OCI-LY3 (cell line): Measurements from ENCODE around the gene UBXN1.

Source experiments
- H2AFZ ChIP-seq: fragments of 200-600, 300-600 bp; shearing (Covaris generic); 2 replicates; pipeline ENCODE4 v1.6.0; 2014; ENCODE audit warnings: antibody characterized with exemption, low read depth, low read length
- H3K27ac ChIP-seq: fragments of 200-600, 300-600 bp; sonication (generic); 2 replicates; pipeline ENCODE4 v1.5.1; 2014; ENCODE audit warnings: mild to moderate bottlenecking, low read length, moderate library complexity, mixed read lengths
- H3K27me3 ChIP-seq: fragments of 200-600, 300-600 bp; sonication (generic); 2 replicates; pipeline ENCODE4 v1.6.1; 2014; ENCODE audit warnings: low read depth, low read length, mixed read lengths
- H3K36me3 ChIP-seq: fragments of 200-600, 300-600 bp; sonication (generic); replicated peaks from 2 replicates; pipeline ENCODE3; 2014; ENCODE audit warnings: low read depth, low read length, mixed read lengths
- H3K4me1 ChIP-seq: fragments of 300-600, 200-600 bp; sonication (generic); 2 replicates; pipeline ENCODE4 v1.6.1; 2014; ENCODE audit warnings: low read length, mixed read lengths
- H3K4me2 ChIP-seq: fragments of 200-600, 300-600 bp; sonication (generic); 2 replicates; pipeline ENCODE4 v1.6.1; 2014; ENCODE audit warnings: low read length, mixed read lengths
- H3K4me3 ChIP-seq: fragments of 300-600, 200-600 bp; sonication (generic); 2 replicates; pipeline ENCODE4 v1.5.1; 2014; ENCODE audit warnings: antibody characterized with exemption, mild to moderate bottlenecking, low read length, moderate library complexity
- H3K79me2 ChIP-seq: fragments of 300-600, 200-600 bp; shearing (Covaris generic); 2 replicates; pipeline ENCODE4 v1.6.1; 2014; ENCODE audit warnings: mild to moderate bottlenecking, low read length, mixed read lengths
- H3K9ac ChIP-seq: fragments of 300-600, 200-600 bp; shearing (Covaris generic); 2 replicates; pipeline ENCODE4 v1.6.0; 2014; ENCODE audit warnings: mild to moderate bottlenecking, low read length, moderate library complexity
- H3K9me3 ChIP-seq: fragments of 200-600, 300-600 bp; shearing (Covaris generic); 2 replicates; pipeline ENCODE4 v1.6.1; 2014; ENCODE audit warnings: low read length, mixed read lengths; ENCODE audit not compliant: insufficient read depth
- H4K20me1 ChIP-seq: fragments of 200-600, 300-600 bp; sonication (generic); 2 replicates; pipeline ENCODE4 v1.6.1; 2016; ENCODE audit warnings: low read length, mixed read lengths; ENCODE audit not compliant: insufficient read depth
- CTCF ChIP-seq: fragments of 200-600, 300-600 bp; sonication (generic); IDR thresholded peaks from 2 replicates; pipeline ENCODE4 v1.5.1; 2014; ENCODE audit warnings: antibody characterized with exemption, low read length, low read depth
- EZH2phosphoT487 ChIP-seq: fragments of 200-600 bp; shearing (Covaris generic); IDR thresholded peaks from 2 replicates; pipeline ENCODE4 v1.6.1; 2018; ENCODE audit warnings: antibody characterized with exemption, mixed run types, low read depth

Gene UBXN1

DNA sequence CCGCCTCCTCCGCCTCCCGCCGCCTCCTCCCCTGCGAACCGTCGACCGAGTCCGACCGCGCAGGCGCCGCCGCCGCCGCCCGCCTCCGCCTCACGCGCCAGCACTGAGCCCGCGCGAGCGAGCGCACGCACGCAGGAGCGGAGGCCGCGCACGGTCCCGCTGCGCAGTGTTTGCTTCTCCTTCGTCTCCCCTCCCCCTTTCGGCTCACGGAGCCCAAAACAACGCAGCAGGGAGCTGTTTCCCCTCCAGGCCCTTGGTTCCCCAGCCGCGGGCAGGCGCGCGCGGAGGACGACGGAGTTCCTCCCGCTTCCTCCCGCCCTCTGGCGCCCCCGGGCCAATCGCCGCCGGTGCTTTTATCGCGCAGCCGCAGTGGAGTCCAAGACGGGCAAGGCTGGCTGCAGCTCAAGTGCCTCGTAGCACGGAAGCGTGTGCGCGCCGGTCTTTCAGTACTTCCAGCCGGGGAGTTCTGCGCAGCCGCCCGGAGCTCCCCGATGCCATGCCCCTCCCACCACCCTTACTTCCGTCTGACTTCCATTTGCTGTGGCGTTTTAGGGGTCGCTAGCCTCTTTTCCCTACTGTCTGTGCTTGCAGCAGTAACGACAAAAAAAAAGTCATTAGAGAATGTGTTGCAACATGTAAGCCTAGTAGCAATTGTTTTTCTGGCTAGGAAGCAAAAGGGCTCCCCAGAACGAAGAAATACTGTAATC, 48.4 kb upstream of the UBXN1 start, which contains the start of gene HNRNPUL2:
HNRNPUL2 (minus strand) TSS at position 293 of the 707 bp plus-strand sequence. CDS start 301 bp downstream, outside the sequence.
- peak within 1 kb of the TSS; percentile 99 for H3K9ac ChIP-seq
- H3K27ac ChIP-seq, result peak within 1 kb of the TSS; percentile 96
- H2AFZ ChIP-seq, result peak within 1 kb of the TSS; percentile 95
- H3K4me2 ChIP-seq, result peak within 1 kb of the TSS; percentile 91
- TF ChIP-seq EZH2phosphoT487 (no peak), CTCF (no peak)
- peak within 1 kb of the TSS; percentile 91 for H3K4me3 ChIP-seq
- H3K36me3 ChIP-seq, result peaks cover 43% of the 10 kb centered on the region
- H3K9me3 ChIP-seq, result no peaks in the 10 kb centered on the region
- H4K20me1 ChIP-seq, result peaks cover 28% of the 10 kb centered on the region
- H3K27me3 ChIP-seq, result no peaks in the 10 kb centered on the region
- peaks cover 83% of the 10 kb centered on the region for H3K79me2 ChIP-seq
- H3K4me1 ChIP-seq, result peaks cover 17% of the 10 kb centered on the region

DNA sequence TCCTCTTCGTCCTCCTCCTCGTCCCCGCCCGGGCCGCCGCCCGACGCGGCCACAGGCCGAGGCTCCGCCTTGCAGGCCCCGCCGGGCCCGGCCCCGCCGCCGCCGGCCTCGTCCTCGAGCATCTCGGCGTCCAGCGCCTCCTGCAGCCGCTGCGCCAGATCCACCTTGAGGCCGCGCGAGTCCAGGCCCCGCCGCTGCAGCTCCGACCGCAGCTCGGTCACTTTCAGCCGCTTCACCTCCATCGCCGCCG, 48.0 kb upstream of the UBXN1 start:
- Histone ChIP-seq H3K79me2 (peaks cover 84% of the 10 kb centered on the region), H3K9me3 (no peaks in the 10 kb centered on the region), H2AFZ (no peak overlapping the region), H3K9ac (peak overlapping the region; percentile 99), H3K27me3 (no peaks in the 10 kb centered on the region), H3K4me2 (peak overlapping the region; percentile 91), H3K36me3 (peaks cover 48% of the 10 kb centered on the region), H4K20me1 (peaks cover 28% of the 10 kb centered on the region), H3K27ac (peak overlapping the region; percentile 96), H3K4me1 (peaks cover 17% of the 10 kb centered on the region), H3K4me3 (peak overlapping the region; percentile 91)
- no peak for TF ChIP-seq EZH2phosphoT487
- TF ChIP-seq CTCF, result no peak

- TF ChIP-seq EZH2phosphoT487, result no peak
- TF ChIP-seq CTCF, result no peak
- Histone ChIP-seq H3K27ac (peak overlapping the region; percentile 96), H3K4me2 (peak overlapping the region; percentile 91), H3K27me3 (no peaks in the 10 kb centered on the region), H4K20me1 (peaks cover 28% of the 10 kb centered on the region), H3K9me3 (no peaks in the 10 kb centered on the region), H3K9ac (peak overlapping the region; percentile 99), H3K4me3 (peak overlapping the region; percentile 91), H3K36me3 (peaks cover 51% of the 10 kb centered on the region), H2AFZ (no peak overlapping the region), H3K79me2 (peaks cover 86% of the 10 kb centered on the region), H3K4me1 (peaks cover 17% of the 10 kb centered on the region)
Observed at GRCh38 chr11:62726156-62726914, 47.5 kb upstream of the UBXN1 start.

GRCh38 chr11:62725646-62726045, 46.8 kb upstream of the UBXN1 start:
- Histone ChIP-seq H2AFZ (no peak overlapping the region), H3K4me1 (peaks cover 17% of the 10 kb centered on the region), H3K36me3 (peaks cover 55% of the 10 kb centered on the region), H3K4me2 (peak overlapping the region; percentile 91), H3K4me3 (peak overlapping the region; percentile 91), H3K79me2 (peaks cover 88% of the 10 kb centered on the region), H3K27me3 (no peaks in the 10 kb centered on the region), H3K9ac (peak overlapping the region; percentile 99), H3K27ac (peak overlapping the region; percentile 96), H4K20me1 (peaks cover 28% of the 10 kb centered on the region), H3K9me3 (no peaks in the 10 kb centered on the region)
- TF ChIP-seq CTCF (no peak), EZH2phosphoT487 (no peak)
